ENCODE results near the gene LPCAT4. TPM values are rescaled to one million over a fixed set of nuclear protein-coding genes. Genes with fewer than 3 reads are reported as not detected.

Gene LPCAT4
- total and polyA plus RNA-seq, 9 of the 15 experiments (the other 6 are each of a cell fraction or from before 2014, with no cell fraction given) = 7.3 to 34.3 (median 14.4) TPM

GRCh38 chr15:34337557-34338306 is 29.3 kb downstream of the LPCAT4 start, which contains the start of gene SLC12A6 (continued):
- TF ChIP-seq MXD1 (CRISPR knock-in tag; IDR thresholded peaks at IDR 0.05; ENCODE audit: borderline replicate concordance, poor library complexity, severe bottlenecking) (no peak), NR2C2 (CRISPR knock-in tag; IDR thresholded peaks at IDR 0.05) (no peak), NR2C2 (tag; IDR thresholded peaks at IDR 0.05) (peak; percentile 77), PML (IDR thresholded peaks at IDR 0.05; ENCODE audit: low read length) (peak; percentile 45; the same call in 1 of the 2 replicates), KLF13 (tag; IDR thresholded peaks at IDR 0.05; ENCODE audit: borderline replicate concordance, low read depth) (0 out of 2 replicates have a peak, but pooled peaks have one; percentile 25), ZNF780A (CRISPR knock-in tag; IDR thresholded peaks at IDR 0.05) (no peak), E2F5 (CRISPR knock-in tag; IDR thresholded peaks at IDR 0.05) (no peak), CHD1 (IDR thresholded peaks at IDR 0.05; ENCODE audit: low read length) (peak; percentile 54), MTA3 (IDR thresholded peaks at IDR 0.05; ENCODE audit: borderline replicate concordance) (peak; percentile 81; the same call in 1 of the 2 replicates), MNT (conservative IDR thresholded peaks at IDR 0.05) (peak in 1 of 2 experiments; percentile 72; a peak in 1 of 4 replicates), SP1 (CRISPR knock-in tag; IDR thresholded peaks at IDR 0.05) (peak; percentile 45; the same call in 1 of the 2 replicates), TCF3 (CRISPR knock-in tag; IDR thresholded peaks at IDR 0.05) (peak; percentile 14; the same call in 1 of the 2 replicates), PHF8 (IDR thresholded peaks at IDR 0.05; ENCODE audit: borderline replicate concordance, low read length) (peak; percentile 78; the same call in 1 of the 2 replicates), ZNF143 (CRISPR knock-in tag; IDR thresholded peaks at IDR 0.05) (peak; percentile 85), FIP1L1 (IDR thresholded peaks at IDR 0.05; ENCODE audit: low read depth, low read length, poor library complexity, severe bottlenecking) (peak; percentile 53), VEZF1 (CRISPR knock-in tag; IDR thresholded peaks at IDR 0.05) (peak; percentile 90), GTF2E2 (tag; IDR thresholded peaks at IDR 0.05) (0 out of 2 replicates have a peak, but pooled peaks have one; percentile 40), GABPA (tag; conservative IDR thresholded peaks at IDR 0.05; ENCODE audit: low read depth) (peak; percentile 11; the same call in 1 of the 2 replicates), MCM3 (IDR thresholded peaks at IDR 0.05) (no peak), LEF1 (IDR thresholded peaks at IDR 0.05) (no peak), ZNF717 (CRISPR knock-in tag; IDR thresholded peaks at IDR 0.05) (no peak), PCBP2 (IDR thresholded peaks at IDR 0.05; ENCODE audit: low read depth, low read length, poor library complexity, severe bottlenecking) (no peak), ILF3 (IDR thresholded peaks at IDR 0.05; ENCODE audit: borderline replicate concordance) (peak; percentile 9; the same call in 1 of the 2 replicates), NONO (IDR thresholded peaks at IDR 0.05; ENCODE audit: low read depth in 2 of 2, low read length in 1 of 2) (peak; percentile 33 to 83; a peak in 2 of 4 replicates)

Data from K562 (cell line).